Activated naive CD4-positive, alpha-beta T cell treated with anti-CD3 and anti-CD28 coated beads, Interleukin-2, amount 50 U/mL, for 24 hours (primary cell): Measurements from ENCODE around the gene MRPL9.

Experiments used
- H3K27ac Mint-ChIP-seq: one replicate; pipeline ENCODE4 v1.8.0; 2021; ENCODE audit warnings: mild to moderate bottlenecking, mixed read lengths
- H3K27me3 Mint-ChIP-seq: one replicate; pipeline ENCODE4 v1.8.0; 2021; ENCODE audit warnings: mixed read lengths
- H3K36me3 Mint-ChIP-seq: one replicate; pipeline ENCODE4 v1.8.0; 2021; ENCODE audit warnings: mixed read lengths
- H3K4me1 Mint-ChIP-seq: one replicate; pipeline ENCODE4 v1.8.0; 2021; ENCODE audit warnings: mixed read lengths
- H3K4me3 Mint-ChIP-seq: one replicate; pipeline ENCODE4 v1.8.0; 2021; ENCODE audit warnings: mild to moderate bottlenecking, mixed read lengths
- H3K9me3 Mint-ChIP-seq: one replicate; pipeline ENCODE4 v1.8.0; 2021; ENCODE audit warnings: mixed read lengths

Gene MRPL9

DNA sequence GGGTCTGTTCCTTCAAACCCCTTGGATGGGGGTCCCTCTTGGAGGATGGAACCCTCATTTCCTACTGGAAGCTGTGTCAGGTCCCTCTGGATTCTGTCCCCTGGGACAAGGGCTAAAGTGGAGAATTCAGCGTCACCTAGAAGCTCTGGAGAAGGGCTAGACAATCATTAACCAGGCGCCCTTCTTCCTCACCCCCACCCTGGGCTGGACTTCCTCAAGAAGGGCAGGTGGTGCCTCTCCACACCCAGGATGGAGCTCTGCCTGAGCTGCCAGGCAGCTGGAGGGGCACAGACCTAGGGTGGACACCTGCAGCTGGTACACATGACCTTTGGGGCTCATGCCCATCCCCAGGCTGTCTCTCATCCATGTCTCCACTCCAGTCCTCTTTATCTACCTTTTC lies 50.3 kb downstream of the MRPL9 start:
- H3K27me3 Mint-ChIP-seq: peaks cover 24% of the 10 kb centered on the region
- no peak overlapping the region for H3K4me3 Mint-ChIP-seq
- no peak overlapping the region for H3K27ac Mint-ChIP-seq
- no peaks in the 10 kb centered on the region for H3K36me3 Mint-ChIP-seq
- no peaks in the 10 kb centered on the region for H3K9me3 Mint-ChIP-seq
- peaks cover 10% of the 10 kb centered on the region for H3K4me1 Mint-ChIP-seq

DNA sequence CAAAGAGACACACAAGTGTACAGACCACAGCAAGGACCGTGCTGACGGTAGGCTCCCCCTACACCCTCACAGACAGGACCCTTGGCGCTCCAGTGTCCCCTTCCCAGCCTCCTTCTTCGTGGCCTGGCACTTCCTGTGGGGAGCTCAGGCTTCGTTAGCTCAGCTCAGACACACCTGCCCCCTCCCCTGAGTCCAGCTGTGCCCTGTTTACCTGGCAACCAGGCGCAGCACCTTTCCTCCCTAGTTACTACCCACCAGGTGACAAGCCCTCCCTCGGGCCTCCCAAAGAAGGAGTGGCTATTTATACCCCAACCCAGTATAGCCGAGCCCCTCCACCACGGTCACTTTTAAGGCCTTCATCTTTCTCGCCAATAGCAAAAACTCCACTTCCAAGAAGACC lies 51.3 kb downstream of the MRPL9 start:
- no peaks in the 10 kb centered on the region for H3K36me3 Mint-ChIP-seq
- no peaks in the 10 kb centered on the region for H3K9me3 Mint-ChIP-seq

DNA sequence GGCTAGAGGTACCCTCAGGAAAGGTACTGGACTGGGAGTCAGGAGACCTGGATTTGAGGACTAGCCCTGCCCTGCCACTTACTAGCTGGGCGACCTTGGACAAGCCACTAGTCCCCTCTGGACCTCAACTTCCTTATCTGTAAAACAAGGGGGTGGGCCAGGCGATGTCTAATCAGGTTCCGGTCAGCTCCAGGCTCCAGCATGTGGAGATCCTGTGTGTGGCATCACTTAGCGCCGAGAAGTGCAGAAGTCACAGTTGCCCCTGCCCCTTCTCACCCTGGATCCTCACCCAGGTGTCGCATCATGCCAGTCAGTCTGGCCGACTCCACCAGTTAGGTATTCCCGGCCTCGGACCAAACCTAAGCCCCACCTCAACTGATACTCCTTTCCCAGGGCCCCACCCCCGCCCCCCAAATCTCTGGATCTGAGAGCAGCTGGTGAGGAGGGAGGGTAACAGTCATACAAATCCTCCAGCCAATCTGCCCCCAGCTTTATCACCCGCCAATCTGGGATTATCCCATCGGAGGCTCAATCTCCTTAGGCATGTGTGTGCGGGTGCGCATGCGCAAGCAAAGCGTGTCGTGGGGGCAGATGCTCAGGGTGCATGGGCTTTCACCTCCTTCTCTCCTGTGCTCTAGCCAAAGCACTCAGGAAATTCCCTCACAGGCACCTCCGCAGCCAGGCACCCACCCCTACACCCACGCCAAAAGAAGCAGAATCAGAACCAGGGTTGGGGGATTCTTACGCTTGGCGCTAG lies 52.1 kb downstream of the MRPL9 start:
- H3K27me3 Mint-ChIP-seq: peaks cover 15% of the 10 kb centered on the region
- no peak overlapping the region for H3K27ac Mint-ChIP-seq
- no peaks in the 10 kb centered on the region for H3K36me3 Mint-ChIP-seq
- no peak overlapping the region for H3K4me3 Mint-ChIP-seq
- H3K9me3 Mint-ChIP-seq: no peaks in the 10 kb centered on the region
- no peaks in the 10 kb centered on the region for H3K4me1 Mint-ChIP-seq

More for the DNA sequence above, 51.3 kb downstream of the MRPL9 start:
- Mint-ChIP-seq H3K27me3 (peaks cover 17% of the 10 kb centered on the region), H3K4me3 (no peak overlapping the region), H3K27ac (no peak overlapping the region), H3K4me1 (peaks cover 2% of the 10 kb centered on the region)

DNA sequence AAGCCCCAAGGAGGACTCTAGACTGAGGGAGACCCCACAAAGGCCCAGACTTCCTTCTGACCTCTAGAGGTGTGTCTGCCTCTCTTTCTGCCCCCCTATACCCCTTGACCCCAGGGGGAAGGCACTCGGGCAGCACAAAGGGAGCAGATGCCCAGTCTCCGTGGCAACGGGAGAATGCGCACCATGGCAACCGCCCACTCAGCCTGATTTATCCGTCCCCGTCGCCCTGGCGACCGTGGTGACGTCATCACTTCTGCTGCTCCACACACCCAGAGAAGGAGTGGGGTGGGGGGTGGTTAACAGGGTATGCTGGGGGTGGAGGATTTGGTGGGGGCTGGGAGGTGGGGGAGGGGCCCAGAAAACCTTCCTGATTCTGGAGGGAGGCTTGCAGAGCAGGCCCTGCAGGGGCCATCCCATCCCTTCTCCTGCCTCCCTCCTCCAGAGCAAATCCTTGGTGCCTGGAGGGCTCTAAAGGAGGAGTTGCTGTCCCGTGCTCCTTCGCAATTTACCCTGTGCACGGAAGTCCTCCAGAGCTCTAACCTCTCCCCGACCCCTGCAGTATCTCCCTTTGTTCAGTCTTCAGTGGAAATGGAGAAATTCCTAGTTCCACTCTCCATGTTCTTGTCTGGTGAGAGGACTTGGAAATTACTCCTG lies 53.0 kb downstream of the MRPL9 start:
- H3K36me3 Mint-ChIP-seq: no peaks in the 10 kb centered on the region
- H3K27ac Mint-ChIP-seq: no peak overlapping the region
- H3K4me3 Mint-ChIP-seq: no peak overlapping the region
- H3K4me1 Mint-ChIP-seq: no peaks in the 10 kb centered on the region
- H3K9me3 Mint-ChIP-seq: no peaks in the 10 kb centered on the region
- H3K27me3 Mint-ChIP-seq: peaks cover 8% of the 10 kb centered on the region
